Dermis blood vessel endothelial cell (primary cell): ENCODE data around the gene FOXA2. TPM values are rescaled to one million over a fixed set of nuclear protein-coding genes. Genes with fewer than 3 reads are reported as not detected.

ENCODE experiments used
- DNase-seq: peaks from one replicate; pipeline ENCODE4 v3.0.0; 2010
- total RNA-seq: library from RNA; depleted of rRNA; stranded (reverse); fragments of >200 nt; gene quantifications from 2 replicates; pipeline ENCODE4 v1.2.3, GENCODE V29; 2014

The FOXA2 gene
- total RNA-seq, 1 donor from 2014 or later: not detected

DNA sequence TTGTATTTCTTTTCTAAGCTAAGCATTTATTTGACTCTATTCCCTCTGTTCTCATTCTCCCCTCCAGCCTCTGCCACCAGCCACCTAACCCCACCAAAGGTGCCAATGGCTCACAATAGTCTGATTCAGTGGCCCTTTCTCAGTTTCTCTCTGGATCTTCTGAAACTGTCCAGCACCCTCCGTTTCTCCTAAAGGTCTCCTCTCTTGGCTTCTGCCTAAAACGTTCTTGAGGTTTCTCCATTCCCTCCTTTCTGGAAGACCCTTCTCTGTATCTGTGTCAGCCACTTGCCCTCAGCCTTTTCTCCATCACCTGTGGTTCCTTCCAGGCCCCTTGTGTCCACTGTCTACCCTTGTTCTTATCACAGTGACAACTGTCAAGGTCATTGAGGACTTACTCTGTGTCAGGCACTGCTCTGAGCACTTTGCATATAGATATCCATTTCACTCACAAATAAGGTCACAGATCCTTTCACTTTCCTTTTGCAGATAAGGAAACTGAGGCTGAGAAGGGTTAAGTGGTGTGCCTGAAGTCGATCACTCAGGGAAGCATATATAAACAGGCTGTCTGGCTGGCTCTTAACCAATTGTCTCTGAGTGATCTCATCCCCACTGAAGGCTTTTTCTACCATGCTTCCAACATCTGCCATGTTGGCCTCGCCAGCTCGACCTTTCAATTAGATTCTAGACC lies 48.1 kb downstream of the FOXA2 start:
- DNase-seq: no peak

- DNase-seq: no peak
These were observed 48.9 kb downstream of the FOXA2 start for GRCh38 chr20:22535483-22535882.

- DNase-seq: no peak
These were observed 50.3 kb downstream of the FOXA2 start for GRCh38 chr20:22533823-22534751.

DNA sequence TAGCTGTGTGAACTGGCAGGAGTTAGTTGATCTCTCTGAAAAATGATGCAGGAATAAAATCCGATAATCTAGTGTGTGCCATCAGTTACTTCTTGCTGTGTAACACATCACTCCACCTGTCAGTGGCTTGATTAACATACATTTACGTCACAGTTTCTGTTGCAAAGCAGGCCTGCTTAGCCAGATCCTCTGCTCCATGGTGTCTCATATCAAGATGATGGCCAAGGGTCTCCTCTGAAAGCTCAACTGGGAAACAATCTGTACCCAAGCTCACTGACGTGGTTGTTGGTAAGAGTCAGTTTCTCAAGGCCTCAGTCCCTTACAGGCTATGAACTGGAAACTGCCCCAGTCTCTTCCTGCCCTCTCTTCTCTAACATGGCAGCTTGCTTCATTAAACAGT lies 51.8 kb downstream of the FOXA2 start:
- DNase-seq: no peak

- DNase-seq: no peak
These were observed 52.6 kb downstream of the FOXA2 start for GRCh38 chr20:22531756-22532155.

DNA sequence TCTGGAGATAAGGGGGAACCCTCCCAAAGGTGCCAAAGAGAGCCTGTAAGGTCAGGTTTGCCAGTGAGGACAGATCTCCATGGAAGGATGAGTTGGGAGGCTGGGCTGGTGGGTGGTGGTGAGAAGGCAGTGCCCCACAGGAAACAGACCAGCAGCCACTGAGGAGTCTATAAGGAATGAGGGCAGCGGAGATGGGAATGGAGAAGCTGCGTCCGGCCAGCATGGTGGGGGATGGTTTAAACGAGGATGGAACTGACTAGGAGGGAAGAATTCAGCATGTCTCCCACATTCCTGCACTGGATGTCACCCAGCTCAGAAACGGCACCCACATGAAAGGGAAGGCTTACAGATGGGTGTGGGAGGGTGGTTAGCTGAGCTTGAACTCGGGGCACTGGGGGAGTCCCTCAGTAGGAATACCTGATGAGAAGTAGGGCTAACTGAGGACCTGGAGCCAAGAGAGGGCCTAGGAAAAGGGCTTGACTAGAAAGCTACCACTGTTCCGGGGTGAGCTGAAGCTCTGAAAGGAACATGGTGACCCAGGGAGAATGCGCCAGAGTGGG lies 53.2 kb downstream of the FOXA2 start:
- DNase-seq: no peak
